Measurements from ENCODE around the gene SLC35E2B.
"Not testable (repeated sequence)": the region's sequence is repeated elsewhere in the genome, so short reads cannot be mapped to it uniquely, and the experiment has no call there.

Gene SLC35E2B

GRCh38 chr1:1692714-1693647, at the start of gene SLC35E2B:
TSS of gene SLC35E2B (minus strand) at chr1:1692795. CDS start at chr1:1676699, 16,096 bp downstream.
- not testable (repeated sequence) for H3K27me3 ChIP-seq, H3K9me3 ChIP-seq
- peak within 1 kb of the TSS; percentile 97 for H3K27ac ChIP-seq
- H4K20me1 ChIP-seq: peaks cover 16% of the 10 kb centered on the region
- H3K36me3 ChIP-seq: peaks cover 11% of the 10 kb centered on the region; the same call in 1 of the 2 replicates
- H3K4me1 ChIP-seq: peaks cover 12% of the 10 kb centered on the region
- peak within 1 kb of the TSS; percentile 92 for H3K9ac ChIP-seq
- H3K4me3 ChIP-seq: peak within 1 kb of the TSS; percentile 68
- H3K4me2 ChIP-seq: peak within 1 kb of the TSS; percentile 62

- H3K27ac ChIP-seq, H3K4me2 ChIP-seq, H3K4me3 ChIP-seq, H3K9ac ChIP-seq, H3K9me3 ChIP-seq, H3K27me3 ChIP-seq, H3K4me1 ChIP-seq: not testable (repeated sequence)
- Histone ChIP-seq H3K36me3 (peaks cover 33% of the 10 kb centered on the region), H4K20me1 (peaks cover 17% of the 10 kb centered on the region; the same call in 1 of the 2 replicates)
Observed at GRCh38 chr1:1741013-1741412, 48.4 kb upstream of the SLC35E2B start.

- H3K27ac ChIP-seq, H3K9ac ChIP-seq, H3K9me3 ChIP-seq, H3K4me1 ChIP-seq, H3K27me3 ChIP-seq, H3K4me3 ChIP-seq: not testable (repeated sequence)
- H3K36me3 ChIP-seq: peaks cover 54% of the 10 kb centered on the region
- H3K4me2 ChIP-seq: peak overlapping the region; percentile 24; the same call in 1 of the 2 replicates
- H4K20me1 ChIP-seq: peaks cover 17% of the 10 kb centered on the region; the same call in 1 of the 2 replicates
Observed at GRCh38 chr1:1738799-1739337, 46.3 kb upstream of the SLC35E2B start.

GRCh38 chr1:1737675-1738590, 45.3 kb upstream of the SLC35E2B start:
- not testable (repeated sequence) for H3K9me3 ChIP-seq, H3K9ac ChIP-seq, H3K4me2 ChIP-seq, H3K4me3 ChIP-seq, H3K4me1 ChIP-seq, H3K27me3 ChIP-seq, H3K27ac ChIP-seq
- Histone ChIP-seq H4K20me1 (peaks cover 14% of the 10 kb centered on the region; the same call in 1 of the 2 replicates), H3K36me3 (peaks cover 63% of the 10 kb centered on the region)

- H3K4me3 ChIP-seq: no peak overlapping the region
- peaks cover 78% of the 10 kb centered on the region for H3K36me3 ChIP-seq
- H3K27ac ChIP-seq: no peak overlapping the region
- H3K9ac ChIP-seq: no peak overlapping the region
- TF ChIP-seq Cebpa-rat (IDR thresholded peaks at IDR 0.05): no peak
- H4K20me1 ChIP-seq: peaks cover 11% of the 10 kb centered on the region; the same call in 1 of the 2 replicates
- H3K4me2 ChIP-seq: no peak overlapping the region
- no peaks in the 10 kb centered on the region for H3K27me3 ChIP-seq
- H3K4me1 ChIP-seq: no peaks in the 10 kb centered on the region
- H3K9me3 ChIP-seq: no peaks in the 10 kb centered on the region
Observed at GRCh38 chr1:1732381-1732780, 39.8 kb upstream of the SLC35E2B start.

- Histone ChIP-seq H3K27me3 (no peaks in the 10 kb centered on the region), H3K4me3 (no peak overlapping the region), H3K27ac (no peak overlapping the region), H3K9ac (no peak overlapping the region), H3K9me3 (no peaks in the 10 kb centered on the region), H3K36me3 (peaks cover 84% of the 10 kb centered on the region), H4K20me1 (peaks cover 11% of the 10 kb centered on the region; the same call in 1 of the 2 replicates), H3K4me1 (no peaks in the 10 kb centered on the region), H3K4me2 (no peak overlapping the region)
- TF ChIP-seq Cebpa-rat (IDR thresholded peaks at IDR 0.05): no peak
Observed at GRCh38 chr1:1730870-1731269, 38.3 kb upstream of the SLC35E2B start.

- H3K4me3 ChIP-seq, H3K4me1 ChIP-seq, H3K9me3 ChIP-seq, H3K9ac ChIP-seq, H3K27ac ChIP-seq, H3K27me3 ChIP-seq, H3K4me2 ChIP-seq: not testable (repeated sequence)
- Histone ChIP-seq H3K36me3 (peaks cover 79% of the 10 kb centered on the region), H4K20me1 (peaks cover 11% of the 10 kb centered on the region; the same call in 1 of the 2 replicates)
Observed at GRCh38 chr1:1730230-1730629, 37.6 kb upstream of the SLC35E2B start.

GRCh38 chr1:1729116-1729816, 36.7 kb upstream of the SLC35E2B start:
- H3K4me1 ChIP-seq, H3K4me3 ChIP-seq, H3K4me2 ChIP-seq, H3K9me3 ChIP-seq, H3K9ac ChIP-seq, H3K27ac ChIP-seq, H3K27me3 ChIP-seq: not testable (repeated sequence)
- Histone ChIP-seq H3K36me3 (peaks cover 69% of the 10 kb centered on the region), H4K20me1 (peaks cover 11% of the 10 kb centered on the region; the same call in 1 of the 2 replicates)

GRCh38 chr1:1728308-1729005, 35.9 kb upstream of the SLC35E2B start:
- H3K9ac ChIP-seq, H3K4me3 ChIP-seq, H3K27ac ChIP-seq: not testable (repeated sequence)

GRCh38 chr1:1727131-1727651, 34.6 kb upstream of the SLC35E2B start:
- Histone ChIP-seq H3K36me3 (peaks cover 48% of the 10 kb centered on the region), H4K20me1 (peaks cover 11% of the 10 kb centered on the region; the same call in 1 of the 2 replicates)
- not testable (repeated sequence) for H3K4me2 ChIP-seq, H3K9me3 ChIP-seq, H3K27ac ChIP-seq, H3K4me3 ChIP-seq, H3K9ac ChIP-seq, H3K27me3 ChIP-seq, H3K4me1 ChIP-seq

More at GRCh38 chr1:1728308-1729005, 35.9 kb upstream of the SLC35E2B start:
- H3K4me2 ChIP-seq, H3K4me1 ChIP-seq, H3K9me3 ChIP-seq, H3K27me3 ChIP-seq: not testable (repeated sequence)
- Histone ChIP-seq H4K20me1 (peaks cover 11% of the 10 kb centered on the region; the same call in 1 of the 2 replicates), H3K36me3 (peaks cover 61% of the 10 kb centered on the region)

GRCh38 chr1:1726088-1726487, 33.5 kb upstream of the SLC35E2B start:
- not testable (repeated sequence) for H3K4me1 ChIP-seq, H4K20me1 ChIP-seq

GRCh38 chr1:1724035-1724864, 31.7 kb upstream of the SLC35E2B start, which contains the start of gene CDK11A:
TSS of gene CDK11A (minus strand) at chr1:1724357. CDS start at chr1:1722818, 1,539 bp downstream.
- Histone ChIP-seq H3K4me3 (peak within 1 kb of the TSS; percentile 77), H3K27ac (peak within 1 kb of the TSS; percentile 83), H3K36me3 (peaks cover 43% of the 10 kb centered on the region), H3K9ac (peak within 1 kb of the TSS; percentile 82), H3K4me2 (peak within 1 kb of the TSS; percentile 30)
- not testable (repeated sequence) for H3K4me1 ChIP-seq, H3K9me3 ChIP-seq, H4K20me1 ChIP-seq, H3K27me3 ChIP-seq

More at GRCh38 chr1:1726088-1726487, 33.5 kb upstream of the SLC35E2B start:
- not testable (repeated sequence) for H3K9me3 ChIP-seq, H3K27ac ChIP-seq, H3K27me3 ChIP-seq, H3K4me3 ChIP-seq, H3K4me2 ChIP-seq, H3K9ac ChIP-seq
- peaks cover 42% of the 10 kb centered on the region for H3K36me3 ChIP-seq
